Limb (tissue), 2 donors: Measurements from ENCODE around the gene ZER1.
"Not testable (repeated sequence)": the region's sequence is repeated elsewhere in the genome, so short reads cannot be mapped to it uniquely, and the experiment has no call there.

ENCODE experiments used
- DNase-seq, 2 donors: peaks; one replicate each; pipeline ENCODE4 v3.0.0-alpha.2; 2016; ENCODE audit errors: extremely low spot score in 2 of 2

The ZER1 gene

DNA sequence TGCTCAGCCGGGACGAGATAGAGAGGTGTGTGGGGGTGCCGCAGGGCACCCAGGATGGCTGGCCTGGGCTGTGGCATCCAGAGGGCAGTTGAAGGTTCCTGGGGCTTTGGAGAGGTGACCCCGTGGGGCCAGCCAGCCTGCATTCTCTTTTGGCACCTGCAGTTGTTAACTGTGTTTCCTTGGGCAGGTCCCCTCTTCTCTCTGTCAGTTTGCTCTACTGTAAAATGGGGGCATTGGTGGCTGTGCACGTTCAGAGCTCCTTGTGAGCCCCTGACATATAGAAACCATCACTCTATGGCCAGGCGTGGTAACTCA, 56.3 kb downstream of the ZER1 start:
- DNase-seq = no peak

DNA sequence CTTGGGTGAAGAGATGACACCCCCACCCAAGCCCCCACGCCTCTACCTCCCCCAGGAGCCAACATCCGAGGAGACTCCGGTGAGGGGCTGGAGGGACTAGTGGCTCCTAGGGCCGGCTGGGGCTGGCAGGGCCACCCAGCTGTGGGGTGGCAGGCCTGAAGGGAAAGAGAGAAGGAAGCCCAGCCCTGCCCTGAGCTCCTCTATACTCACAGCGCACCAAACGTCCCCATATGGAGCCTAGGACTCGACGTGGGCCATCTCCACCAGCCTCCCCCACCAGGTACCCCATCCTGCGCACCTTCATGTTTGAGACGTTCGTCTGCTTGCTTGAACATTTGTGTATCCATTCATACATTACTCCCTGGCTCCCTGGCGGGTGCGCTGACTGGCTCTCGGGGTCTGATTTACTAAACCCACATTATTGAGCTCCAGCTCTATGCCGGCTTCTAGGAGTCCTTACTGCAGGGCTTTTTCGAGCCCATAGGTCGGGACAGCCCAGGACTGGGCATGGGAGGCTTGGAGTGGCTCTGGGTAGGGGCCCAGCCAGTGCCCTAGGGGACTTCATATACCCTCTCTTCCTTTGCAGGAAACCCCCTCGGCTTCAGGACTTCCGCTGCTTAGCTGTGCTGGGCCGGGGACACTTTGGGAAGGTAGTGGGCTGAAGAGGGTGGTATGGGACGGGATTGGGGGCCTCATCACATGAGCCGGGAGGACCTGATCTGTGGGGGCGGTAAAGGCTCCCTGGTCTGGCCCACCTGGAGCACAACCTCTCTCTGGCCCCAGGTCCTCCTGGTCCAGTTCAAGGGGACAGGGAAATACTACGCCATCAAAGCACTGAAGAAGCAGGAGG, 56.9 kb downstream of the ZER1 start:
- DNase-seq = no peak

DNA sequence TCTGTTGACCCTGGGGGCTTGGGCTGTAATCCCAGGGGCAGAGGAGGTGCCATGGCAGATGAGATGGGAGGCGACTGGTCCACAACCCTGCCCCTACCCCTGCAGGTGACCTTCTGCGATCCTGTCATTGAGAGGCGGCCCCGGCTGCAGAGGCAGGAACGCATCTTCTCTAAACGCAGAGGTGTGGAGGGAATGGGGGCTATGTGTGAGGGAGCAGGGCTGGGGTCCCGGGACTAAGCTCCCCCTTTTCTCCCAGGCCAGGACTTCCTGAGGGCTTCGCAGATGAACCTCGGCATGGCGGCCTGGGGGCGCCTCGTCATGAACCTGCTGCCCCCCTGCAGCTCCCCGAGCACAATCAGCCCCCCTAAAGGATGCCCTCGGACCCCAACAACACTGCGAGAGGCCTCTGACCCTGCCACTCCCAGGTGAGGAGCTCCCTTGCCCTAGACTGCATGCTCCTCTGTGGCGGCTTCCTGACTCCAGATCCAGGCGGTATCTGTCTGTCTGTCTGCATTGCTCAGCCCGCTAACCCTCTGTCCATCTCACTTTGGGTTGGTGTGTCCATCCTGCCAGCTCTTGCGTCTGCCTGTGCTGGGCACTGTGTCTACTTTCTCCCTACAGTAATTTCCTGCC, 57.7 kb downstream of the ZER1 start:
- no peak for DNase-seq

DNA sequence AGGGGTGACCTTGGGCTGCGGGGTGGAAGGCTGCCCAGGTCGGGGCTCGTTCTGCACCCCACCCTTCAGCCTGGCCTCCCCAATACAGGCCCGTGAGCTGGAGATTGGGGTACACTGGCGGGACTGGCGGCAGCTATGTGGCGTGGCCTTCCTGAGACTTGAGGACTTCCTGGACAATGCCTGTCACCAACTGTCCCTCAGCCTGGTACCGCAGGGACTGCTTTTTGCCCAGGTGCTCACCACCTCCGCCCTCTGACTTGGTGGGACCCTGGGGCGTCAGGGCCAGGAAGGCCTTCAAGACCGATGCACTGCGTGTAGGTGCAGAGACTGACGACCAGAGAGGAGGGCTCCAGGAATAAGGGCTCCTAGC, 58.3 kb downstream of the ZER1 start:
- DNase-seq = no peak

DNA sequence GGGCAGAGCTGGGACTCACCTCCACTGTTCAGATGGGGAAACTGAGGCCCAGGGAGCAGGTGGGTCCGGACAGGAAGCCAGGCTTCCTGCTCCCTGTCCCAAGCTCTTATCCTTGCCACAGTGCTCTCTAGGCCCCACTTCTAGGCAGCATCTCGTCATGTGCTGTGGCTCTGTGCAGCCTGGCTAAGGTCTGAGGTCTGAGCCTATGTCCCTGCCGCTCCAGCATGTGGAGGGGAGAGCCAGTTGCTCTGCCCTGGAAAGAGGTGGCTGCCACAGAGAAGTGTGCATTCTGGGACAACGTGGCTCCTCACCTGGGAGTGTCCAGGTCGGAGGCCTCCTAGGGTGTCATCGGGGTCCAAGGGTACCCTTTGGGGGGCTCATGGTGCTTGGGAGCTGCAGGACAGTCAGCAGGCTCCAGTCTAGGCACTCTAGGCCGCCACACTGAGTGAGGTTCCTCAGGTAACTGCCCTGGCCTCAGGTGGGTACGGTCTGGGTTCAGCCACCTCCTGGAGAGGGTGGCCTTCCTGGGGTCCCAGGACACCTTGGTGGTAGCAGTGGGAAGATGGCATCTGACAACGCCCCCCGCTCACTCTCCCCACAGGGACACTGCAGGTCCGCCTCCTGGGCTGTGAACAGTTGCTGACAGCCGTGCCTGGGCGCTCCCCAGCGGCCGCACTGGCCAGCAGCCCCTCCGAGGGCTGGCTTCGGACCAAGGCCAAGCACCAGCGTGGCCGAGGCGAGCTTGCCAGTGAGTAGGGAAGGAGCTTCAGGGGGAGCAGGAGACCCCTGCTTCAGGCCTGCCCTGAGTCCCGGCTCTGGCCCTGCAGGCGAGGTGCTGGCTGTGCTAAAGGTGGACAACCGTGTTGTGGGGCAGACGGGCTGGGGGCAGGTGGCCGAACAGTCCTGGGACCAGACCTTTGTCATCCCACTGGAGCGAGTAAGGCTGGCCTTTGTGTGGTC, 59.0 kb downstream of the ZER1 start:
- no peak for DNase-seq

DNA sequence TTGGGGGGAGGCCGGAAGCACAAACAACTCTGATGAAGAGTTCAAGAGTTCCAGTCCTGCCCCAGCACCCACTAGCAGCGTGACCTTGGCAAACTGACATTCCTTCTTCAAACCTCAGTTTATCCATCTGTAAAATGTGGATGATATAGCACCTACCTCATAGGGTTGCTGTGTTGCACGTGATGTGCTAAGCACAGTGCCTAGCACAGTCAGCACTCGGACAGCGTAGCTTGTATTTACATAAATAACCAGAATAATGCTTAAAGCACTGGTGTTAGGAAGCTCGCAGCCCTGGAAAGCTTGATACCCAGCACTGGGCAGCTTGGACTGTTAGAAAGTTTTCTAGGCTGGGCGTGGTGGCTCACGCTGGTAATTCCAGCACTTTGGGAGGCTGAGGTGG, 64.3 kb downstream of the ZER1 start:
- DNase-seq = no peak

DNA sequence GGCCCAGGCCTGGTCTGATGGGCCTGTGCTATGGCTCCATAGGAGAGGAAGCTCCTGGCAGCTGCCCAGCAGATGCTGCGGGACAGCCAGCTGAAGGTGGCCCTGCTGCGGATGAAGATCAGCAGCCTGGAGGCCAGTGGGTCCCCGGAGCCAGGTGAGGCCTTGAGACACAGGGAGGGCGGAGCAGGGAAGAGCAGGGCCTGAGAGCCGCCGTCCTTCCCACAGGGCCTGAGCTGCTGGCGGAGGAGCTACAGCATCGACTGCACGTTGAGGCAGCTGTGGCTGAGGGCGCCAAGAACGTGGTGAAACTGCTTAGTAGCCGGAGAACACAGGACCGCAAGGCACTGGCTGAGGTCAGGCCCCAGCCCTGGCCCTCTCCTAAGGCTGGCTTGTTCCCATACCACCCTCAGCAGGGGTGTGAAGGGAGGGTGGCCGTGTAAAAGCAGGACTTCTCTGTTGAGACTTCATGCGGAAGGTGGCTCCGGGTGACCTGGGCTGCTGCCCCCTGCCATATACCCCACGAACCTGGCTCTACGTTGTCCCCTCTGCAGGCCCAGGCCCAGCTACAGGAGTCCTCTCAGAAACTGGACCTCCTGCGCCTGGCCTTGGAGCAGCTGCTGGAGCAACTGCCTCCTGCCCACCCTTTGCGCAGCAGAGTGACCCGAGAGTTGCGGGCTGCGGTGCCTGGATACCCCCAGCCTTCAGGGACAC, 64.9 kb downstream of the ZER1 start:
- DNase-seq = no peak

DNA sequence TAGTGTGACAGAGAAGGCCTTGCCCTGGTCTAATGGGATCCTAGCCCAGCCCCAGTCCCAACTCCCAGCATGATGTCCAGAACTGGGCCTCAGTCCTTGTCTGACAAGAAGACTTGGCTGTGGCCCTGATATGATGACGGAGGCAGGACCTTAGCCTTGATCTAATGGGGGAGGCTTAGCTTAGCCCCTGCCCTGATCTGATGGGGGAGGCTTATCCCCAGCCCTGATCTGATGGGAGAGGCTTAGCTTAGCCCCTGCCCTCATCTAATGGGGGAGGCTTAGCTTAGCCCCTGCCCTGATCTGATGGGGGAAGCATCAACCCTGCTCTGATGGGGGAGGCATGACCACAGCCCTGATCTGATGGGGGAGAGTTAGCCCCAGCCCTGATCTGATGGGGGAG, 65.7 kb downstream of the ZER1 start:
- DNase-seq = no peak

DNA sequence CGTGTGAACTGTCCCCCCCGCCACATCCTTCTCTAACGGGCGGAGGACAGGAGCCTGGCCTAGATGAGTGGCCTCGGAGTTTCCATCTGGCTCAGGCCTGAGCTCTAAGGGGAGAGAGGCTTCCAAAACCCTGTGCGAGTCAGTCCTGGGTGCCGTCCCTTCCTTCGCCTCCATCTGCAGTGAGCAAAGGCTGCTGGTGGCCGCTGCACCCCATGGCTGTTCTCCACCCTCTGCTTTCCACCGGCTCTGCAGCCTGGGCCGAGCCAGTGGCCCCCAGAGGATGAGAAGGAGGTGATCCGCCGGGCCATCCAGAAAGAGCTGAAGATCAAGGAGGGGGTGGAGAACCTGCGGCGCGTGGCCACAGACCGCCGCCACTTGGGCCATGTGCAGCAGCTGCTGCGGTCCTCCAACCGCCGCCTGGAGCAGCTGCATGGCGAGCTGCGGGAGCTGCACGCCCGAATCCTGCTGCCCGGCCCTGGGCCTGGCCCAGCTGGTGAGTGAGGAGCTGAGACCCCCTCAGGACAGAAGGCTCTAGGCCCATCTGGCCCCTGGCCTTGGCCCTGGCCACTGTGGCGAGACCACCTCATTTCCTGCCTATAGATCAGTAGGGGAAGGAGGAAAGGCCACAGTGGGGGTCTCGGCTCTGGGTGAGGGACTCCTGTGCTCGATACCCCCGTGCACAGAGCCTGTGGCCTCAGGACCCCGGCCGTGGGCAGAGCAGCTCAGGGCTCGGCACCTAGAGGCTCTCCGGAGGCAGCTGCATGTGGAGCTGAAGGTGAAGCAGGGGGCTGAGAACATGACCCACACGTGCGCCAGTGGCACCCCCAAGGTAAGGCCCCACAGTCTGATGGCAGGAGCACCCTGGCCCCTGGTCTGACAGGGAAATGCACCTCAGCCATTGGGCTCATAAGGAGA, 66.4 kb downstream of the ZER1 start:
- DNase-seq = no peak

DNA sequence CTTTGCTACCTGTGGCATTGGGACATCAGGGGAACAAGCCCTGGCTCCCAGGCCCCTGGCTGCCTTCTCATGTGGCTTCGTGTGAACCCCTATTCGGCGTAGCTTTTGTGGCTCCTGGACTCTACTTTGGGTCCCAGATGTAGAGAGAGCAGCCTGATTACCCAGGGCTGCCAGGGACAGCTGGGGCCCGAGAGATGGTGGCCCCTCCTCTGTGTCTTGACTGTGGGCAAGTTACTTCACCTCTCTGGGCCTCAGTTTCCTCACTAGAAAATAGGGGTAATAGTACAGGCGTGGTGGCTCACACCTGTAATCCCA, 67.4 kb downstream of the ZER1 start:
- DNase-seq = no peak

DNA sequence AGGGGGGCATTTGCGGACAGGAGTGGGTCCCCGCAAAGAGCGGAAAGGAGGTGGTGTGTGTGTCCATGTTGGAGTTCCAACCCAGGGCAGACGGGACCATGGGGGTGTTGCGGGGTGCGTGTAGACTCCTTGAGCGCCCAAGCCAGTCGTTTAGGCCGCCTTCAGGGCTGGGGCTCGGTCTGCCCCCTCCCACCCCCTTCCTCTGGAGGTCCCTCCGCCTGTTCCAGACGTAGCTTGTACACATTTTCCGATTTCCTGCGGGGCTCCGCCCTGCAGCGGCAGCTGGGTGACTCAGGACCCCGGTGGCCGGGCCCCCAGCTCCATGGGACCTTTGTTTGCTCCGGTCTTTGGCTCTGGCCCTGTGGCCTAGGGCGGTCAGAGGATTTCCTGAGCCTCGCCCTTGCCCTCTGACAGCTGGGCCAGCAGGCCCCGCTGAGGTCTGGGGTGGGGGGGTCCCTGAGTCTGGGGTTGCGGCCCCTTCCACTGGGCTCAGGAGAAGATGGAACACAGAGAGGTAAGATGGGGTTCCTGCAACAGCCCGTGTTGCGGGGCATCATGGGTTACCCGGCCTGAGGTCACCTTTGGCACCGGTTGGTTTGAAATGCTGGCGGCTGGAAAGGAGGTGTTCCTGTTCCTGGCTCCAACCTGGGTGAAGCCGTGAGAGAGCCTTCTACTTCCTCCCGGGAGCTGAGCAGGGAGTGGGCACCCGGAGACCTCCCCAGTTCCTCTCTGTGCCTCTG, 67.9 kb downstream of the ZER1 start:
- no peak for DNase-seq

DNA sequence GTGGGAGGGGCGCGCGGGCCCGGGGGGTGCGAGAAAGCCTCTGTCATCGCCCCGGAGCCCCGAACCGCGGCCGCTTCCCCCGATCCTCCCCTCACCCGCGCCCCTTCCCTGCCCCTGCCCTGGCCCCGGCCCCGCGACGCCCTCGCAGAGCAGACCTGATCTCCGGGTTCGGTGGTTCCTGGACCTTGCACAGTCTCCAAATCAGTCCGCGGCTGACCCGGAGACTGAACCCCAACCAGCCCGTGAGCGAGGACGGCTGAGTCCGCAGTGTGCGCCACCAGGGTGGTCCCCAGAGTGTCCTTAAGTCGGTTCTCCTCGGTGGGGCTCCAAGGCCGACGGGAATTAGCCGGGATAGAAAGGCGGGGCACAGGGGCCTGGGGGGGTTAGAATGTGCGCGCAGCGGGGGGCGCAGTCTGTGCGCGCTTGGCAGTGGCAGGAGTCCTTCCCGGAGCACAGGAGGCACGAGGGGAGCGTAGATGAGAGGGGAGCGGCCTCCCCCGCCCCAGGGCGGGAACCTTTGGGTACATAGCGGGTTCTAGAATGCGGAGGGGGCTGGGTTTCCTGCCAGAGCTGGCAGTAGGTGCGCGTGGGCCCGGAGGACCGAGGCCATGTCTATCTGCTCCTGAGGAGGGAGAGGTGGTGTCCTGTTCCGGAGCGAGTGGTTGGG, 68.6 kb downstream of the ZER1 start:
- DNase-seq = peak; percentile 4 to 68

DNA sequence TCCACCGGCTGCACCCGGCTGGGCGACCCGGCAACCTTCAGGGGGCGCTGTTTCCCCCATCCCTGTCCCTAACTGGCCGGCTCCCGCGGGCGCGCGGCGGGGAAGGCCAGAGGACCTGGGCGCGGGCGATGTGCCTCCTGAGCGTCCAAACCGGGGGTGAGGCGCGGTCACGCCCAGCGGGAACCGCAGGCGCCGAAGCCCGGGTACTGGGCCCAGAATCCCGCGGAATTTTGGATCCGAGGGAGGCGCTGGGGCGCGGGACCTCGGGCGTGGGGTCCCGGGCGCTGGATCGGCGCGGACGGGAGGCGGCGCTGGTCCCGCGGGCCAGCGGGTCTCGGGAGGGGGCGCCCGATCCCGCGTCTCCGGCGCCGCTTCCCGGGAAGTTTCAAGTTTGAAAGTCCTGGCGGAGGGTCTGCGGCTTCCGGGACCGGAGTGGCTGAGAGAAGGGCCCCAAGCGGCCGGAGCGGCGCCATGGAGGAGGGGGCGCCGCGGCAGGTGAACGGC, 69.2 kb downstream of the ZER1 start, which contains the start of gene PKN3:
TSS of gene PKN3 (plus strand) at position 59 of the 504 bp plus-strand sequence. CDS start at position 472, 413 bp downstream.
- peak; percentile 79 to 93 for DNase-seq

DNA sequence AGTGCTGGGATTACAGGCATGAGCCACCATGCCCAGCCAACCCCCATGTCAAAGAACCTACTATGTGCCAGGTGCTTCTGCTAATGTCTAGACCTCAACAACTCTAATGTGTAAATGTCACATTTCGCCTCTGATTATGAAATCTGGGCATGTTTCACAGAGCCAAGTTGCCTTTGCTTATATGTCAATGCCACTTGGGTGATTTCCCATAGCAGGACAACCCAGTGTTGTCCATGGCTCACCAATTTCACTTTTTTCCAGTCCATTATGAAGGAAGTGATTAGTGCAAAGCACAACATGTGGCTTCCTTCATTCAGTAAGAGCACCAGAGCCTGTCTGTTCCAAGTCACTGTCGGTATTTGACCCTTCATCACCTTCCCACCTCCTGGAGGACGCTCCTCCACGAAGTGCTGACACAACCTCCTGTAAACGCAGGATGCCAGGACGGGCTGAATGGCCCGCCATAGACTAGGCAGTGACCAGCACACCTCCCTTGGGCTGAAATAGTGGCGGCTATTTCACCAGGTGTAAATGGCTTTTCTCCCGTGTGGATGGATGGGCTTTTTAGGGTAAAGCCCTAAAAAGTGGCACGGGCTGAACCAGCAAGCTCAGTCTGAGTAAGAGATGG, 70.4 kb downstream of the ZER1 start:
- no peak for DNase-seq

DNA sequence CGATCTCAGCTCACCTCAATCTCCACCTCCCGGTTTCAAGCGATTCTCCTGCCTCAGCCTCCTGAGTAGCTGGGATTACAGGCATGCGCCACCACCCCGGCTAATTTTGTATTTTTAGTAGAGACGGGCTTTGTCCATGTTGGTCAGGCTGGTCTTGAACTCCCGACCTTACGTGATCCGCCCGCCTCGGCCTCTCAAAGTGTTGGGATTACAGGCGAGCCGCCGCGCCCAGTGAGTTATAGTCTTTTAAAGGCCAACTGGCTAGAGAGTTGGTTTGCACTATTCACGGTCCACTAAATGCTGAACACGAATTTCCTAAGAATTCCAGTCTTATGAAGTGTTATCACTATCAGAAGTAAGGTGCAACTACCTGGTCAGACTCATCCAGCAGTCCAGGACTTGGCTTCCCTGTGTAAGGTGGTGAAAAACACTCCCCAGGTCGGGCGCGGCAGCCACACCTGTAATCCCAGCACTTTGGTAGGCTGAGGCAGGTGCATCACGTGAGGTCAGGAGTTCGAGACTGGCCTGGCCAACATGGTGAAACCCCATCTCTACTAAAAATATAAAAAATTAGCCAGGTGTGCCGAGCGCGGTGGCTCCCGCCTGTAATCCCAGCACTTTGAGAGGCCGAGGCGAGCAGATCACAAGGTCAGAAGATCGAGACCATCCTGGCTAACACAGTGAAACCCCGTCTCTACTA, 72.5 kb downstream of the ZER1 start:
- DNase-seq = not testable (repeated sequence)

DNA sequence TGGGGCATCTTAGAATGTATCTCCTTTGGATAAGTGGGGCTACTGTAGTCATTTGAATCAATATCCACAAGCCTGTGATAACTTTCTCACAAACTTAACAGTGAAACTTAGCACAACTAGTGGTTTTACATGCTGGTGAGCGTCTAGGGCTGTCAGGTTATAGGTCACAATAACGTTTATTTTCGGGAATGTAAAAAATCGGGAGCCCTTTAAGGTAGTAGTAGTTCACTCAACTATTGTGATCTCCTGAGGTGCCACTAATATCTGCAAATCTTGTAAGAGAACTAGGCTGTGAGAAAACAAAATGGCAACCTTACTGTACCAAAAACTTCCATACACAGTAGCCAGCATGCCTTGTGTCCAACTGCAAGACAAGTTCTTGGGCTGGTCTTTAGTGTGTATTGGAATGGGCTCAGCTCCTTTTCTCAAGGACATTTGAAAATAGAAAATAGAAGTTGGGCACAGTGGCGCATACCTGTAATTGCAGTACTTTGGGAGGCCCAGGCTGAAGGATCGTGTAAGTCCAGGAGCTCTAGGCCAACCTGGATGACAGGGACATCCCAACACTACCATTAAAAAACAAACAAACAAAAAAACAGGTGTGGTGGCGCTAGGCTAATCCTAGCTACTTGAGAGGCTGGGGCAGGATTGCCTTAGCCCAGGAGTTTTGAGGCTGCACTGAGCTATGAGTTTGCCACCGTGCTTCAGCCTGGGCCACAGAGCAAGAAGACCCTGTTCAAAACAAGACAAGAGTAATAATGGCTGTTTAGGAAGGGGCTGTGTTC, 74.6 kb downstream of the ZER1 start:
- no peak for DNase-seq

DNA sequence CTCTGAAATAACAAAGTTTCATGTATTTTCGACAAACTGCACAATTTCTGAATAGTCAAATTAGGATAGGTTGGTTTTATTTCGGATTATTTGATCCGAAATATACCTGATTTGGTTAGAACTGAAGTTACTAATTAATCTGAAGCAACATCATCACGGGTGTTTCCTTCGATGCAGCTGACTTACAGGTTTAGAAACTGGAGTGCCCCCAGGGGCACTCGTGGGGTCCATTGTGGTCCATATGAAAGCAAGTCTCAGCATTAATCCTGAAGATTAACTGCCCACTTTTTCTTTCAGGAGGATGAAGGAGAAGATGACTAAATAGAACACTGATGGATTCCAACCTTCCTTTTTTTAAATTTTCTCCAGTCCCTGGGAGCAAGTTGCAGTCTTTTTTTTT, 77.4 kb downstream of the ZER1 start:
- DNase-seq = no peak
